H1 (cell line): ENCODE measurements around the gene DSTN. TPM values are rescaled to one million over a fixed set of nuclear protein-coding genes. Genes with fewer than 3 reads are reported as not detected.

Experiments used
- CREB1 ChIP-seq: IDR thresholded peaks from 2 replicates; pipeline ENCODE4 v1.6.1; 2012; ENCODE audit warnings: inconsistent platforms
- NANOG ChIP-seq: IDR thresholded peaks from 2 replicates; pipeline ENCODE4 v1.6.1; 2011; ENCODE audit warnings: low read length, low read depth, mild to moderate bottlenecking, inconsistent platforms; ENCODE audit not compliant: insufficient read depth, poor library complexity, severe bottlenecking
- POLR2A ChIP-seq, 2 experiments: IDR thresholded peaks; 1 replicate in 1 of 2; 2 replicates in 1 of 2; pipeline ENCODE4 v1.6.1; 2011; ENCODE audit warnings: low read depth in 2 of 2, low read length in 2 of 2, mild to moderate bottlenecking in 2 of 2; ENCODE audit errors: control extremely low read depth in 1 of 2
- POU5F1 ChIP-seq: IDR thresholded peaks from 2 replicates; pipeline ENCODE4 v1.6.1; 2011; ENCODE audit warnings: low read depth, mild to moderate bottlenecking, low read length, moderate library complexity
- SP1 ChIP-seq: IDR thresholded peaks from 2 replicates; pipeline ENCODE4 v1.6.1; 2011; ENCODE audit warnings: low read depth, low read length
- TEAD4 ChIP-seq: IDR thresholded peaks from 2 replicates; pipeline ENCODE4 v1.6.1; 2012; ENCODE audit warnings: low read depth, low read length, inconsistent platforms, mixed read lengths
- YY1 ChIP-seq: IDR thresholded peaks from 2 replicates; pipeline ENCODE4 v1.6.1; 2011; ENCODE audit warnings: low read depth, mild to moderate bottlenecking, low read length
- polyA plus RNA-seq, 7 experiments: library from polyadenylated mRNA; depleted of rRNA in 3 of 7; stranded (reverse) in 5 of 7; unstranded in 2 of 7; fragments of >200 nt in 5 of 7; fragments of 200-250 nt in 2 of 7; gene quantifications; 1 replicate in 5 of 7; 2 replicates in 1 of 7; 4 replicates in 1 of 7; pipeline versions ENCODE4 v1.2.1 to v1.2.3, GENCODE V29; 2011 to 2013; ENCODE audit warnings: missing spikeins in 2 of 7, mixed read lengths in 2 of 7
- total RNA-seq: library from RNA; stranded (reverse); fragmentation: NEBNext Ultra II Directional; extraction: Animal tissue kit (Norgen Biotek cat#: 25700); gene quantifications from 2 replicates; pipeline ENCODE4 v1.2.1, GENCODE V29; 2021
- TF ChIP-seq, protein P1 (sequence below): fragments of 300-600 bp; sonication (generic); IDR thresholded peaks from 2 replicates; pipeline ENCODE4 v1.7.1; 2012; ENCODE audit warnings: low read length, moderate library complexity, mild to moderate bottlenecking, inconsistent platforms; ENCODE audit not compliant: insufficient replicate concordance
- TF ChIP-seq, protein P2 (sequence below): IDR thresholded peaks from 2 replicates; pipeline ENCODE4 v1.6.1; 2011; ENCODE audit warnings: low read length, improper control_type of control experiment

The DSTN gene
- total and polyA plus RNA-seq, 2 of the 8 experiments (the other 6 are each of a cell fraction or from before 2014, with no cell fraction given) = 43.3 to 208 TPM

DNA sequence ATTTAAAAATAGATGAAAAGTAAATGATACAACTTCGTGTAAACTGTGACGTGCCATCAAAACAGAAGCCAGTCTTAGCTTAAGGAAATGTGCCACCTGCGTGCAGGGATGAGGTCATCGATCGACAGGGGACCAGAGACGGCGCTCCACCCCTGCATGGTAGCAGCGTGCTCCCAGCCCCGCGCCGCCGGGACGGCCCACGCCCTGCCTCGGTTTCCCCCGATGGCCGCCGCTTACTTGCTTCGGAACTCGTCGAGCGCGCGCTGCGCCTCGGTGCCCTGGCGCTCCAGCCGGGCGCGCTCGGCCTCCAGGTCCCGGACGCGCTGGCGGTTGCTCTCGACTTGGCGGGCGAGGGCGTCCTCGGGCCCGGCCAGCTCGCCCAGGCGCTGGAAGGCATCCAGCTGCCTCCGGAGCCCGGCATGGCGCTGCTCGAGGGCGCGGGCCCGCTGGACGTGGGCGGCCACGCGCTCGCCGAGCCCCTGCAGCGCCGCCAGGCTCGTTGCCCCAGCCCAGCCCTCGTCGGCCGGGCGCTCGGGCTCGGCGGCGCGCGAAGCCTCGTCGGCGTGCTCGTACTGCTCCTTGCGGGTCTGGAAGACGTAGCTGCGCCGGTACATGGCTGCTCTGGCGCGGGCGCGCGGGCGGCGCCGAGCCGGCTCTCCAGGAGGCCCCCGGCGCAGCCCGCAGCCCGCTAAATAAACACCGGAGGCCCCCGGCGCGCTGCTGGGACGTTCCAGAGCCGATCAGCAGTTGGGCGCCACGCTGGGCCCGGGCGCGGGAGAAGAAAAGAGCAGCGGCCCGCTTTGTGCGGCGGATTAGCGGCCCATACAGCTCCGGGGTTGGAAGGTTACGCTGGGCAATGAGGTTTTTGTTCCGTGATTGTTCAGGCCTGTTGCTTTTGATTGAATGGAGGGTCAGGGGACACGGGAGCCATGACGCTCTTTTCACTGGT lies 38.9 kb upstream of the DSTN start, which contains the start of gene BFSP1 (continued):
- TF ChIP-seq, protein P1, sequence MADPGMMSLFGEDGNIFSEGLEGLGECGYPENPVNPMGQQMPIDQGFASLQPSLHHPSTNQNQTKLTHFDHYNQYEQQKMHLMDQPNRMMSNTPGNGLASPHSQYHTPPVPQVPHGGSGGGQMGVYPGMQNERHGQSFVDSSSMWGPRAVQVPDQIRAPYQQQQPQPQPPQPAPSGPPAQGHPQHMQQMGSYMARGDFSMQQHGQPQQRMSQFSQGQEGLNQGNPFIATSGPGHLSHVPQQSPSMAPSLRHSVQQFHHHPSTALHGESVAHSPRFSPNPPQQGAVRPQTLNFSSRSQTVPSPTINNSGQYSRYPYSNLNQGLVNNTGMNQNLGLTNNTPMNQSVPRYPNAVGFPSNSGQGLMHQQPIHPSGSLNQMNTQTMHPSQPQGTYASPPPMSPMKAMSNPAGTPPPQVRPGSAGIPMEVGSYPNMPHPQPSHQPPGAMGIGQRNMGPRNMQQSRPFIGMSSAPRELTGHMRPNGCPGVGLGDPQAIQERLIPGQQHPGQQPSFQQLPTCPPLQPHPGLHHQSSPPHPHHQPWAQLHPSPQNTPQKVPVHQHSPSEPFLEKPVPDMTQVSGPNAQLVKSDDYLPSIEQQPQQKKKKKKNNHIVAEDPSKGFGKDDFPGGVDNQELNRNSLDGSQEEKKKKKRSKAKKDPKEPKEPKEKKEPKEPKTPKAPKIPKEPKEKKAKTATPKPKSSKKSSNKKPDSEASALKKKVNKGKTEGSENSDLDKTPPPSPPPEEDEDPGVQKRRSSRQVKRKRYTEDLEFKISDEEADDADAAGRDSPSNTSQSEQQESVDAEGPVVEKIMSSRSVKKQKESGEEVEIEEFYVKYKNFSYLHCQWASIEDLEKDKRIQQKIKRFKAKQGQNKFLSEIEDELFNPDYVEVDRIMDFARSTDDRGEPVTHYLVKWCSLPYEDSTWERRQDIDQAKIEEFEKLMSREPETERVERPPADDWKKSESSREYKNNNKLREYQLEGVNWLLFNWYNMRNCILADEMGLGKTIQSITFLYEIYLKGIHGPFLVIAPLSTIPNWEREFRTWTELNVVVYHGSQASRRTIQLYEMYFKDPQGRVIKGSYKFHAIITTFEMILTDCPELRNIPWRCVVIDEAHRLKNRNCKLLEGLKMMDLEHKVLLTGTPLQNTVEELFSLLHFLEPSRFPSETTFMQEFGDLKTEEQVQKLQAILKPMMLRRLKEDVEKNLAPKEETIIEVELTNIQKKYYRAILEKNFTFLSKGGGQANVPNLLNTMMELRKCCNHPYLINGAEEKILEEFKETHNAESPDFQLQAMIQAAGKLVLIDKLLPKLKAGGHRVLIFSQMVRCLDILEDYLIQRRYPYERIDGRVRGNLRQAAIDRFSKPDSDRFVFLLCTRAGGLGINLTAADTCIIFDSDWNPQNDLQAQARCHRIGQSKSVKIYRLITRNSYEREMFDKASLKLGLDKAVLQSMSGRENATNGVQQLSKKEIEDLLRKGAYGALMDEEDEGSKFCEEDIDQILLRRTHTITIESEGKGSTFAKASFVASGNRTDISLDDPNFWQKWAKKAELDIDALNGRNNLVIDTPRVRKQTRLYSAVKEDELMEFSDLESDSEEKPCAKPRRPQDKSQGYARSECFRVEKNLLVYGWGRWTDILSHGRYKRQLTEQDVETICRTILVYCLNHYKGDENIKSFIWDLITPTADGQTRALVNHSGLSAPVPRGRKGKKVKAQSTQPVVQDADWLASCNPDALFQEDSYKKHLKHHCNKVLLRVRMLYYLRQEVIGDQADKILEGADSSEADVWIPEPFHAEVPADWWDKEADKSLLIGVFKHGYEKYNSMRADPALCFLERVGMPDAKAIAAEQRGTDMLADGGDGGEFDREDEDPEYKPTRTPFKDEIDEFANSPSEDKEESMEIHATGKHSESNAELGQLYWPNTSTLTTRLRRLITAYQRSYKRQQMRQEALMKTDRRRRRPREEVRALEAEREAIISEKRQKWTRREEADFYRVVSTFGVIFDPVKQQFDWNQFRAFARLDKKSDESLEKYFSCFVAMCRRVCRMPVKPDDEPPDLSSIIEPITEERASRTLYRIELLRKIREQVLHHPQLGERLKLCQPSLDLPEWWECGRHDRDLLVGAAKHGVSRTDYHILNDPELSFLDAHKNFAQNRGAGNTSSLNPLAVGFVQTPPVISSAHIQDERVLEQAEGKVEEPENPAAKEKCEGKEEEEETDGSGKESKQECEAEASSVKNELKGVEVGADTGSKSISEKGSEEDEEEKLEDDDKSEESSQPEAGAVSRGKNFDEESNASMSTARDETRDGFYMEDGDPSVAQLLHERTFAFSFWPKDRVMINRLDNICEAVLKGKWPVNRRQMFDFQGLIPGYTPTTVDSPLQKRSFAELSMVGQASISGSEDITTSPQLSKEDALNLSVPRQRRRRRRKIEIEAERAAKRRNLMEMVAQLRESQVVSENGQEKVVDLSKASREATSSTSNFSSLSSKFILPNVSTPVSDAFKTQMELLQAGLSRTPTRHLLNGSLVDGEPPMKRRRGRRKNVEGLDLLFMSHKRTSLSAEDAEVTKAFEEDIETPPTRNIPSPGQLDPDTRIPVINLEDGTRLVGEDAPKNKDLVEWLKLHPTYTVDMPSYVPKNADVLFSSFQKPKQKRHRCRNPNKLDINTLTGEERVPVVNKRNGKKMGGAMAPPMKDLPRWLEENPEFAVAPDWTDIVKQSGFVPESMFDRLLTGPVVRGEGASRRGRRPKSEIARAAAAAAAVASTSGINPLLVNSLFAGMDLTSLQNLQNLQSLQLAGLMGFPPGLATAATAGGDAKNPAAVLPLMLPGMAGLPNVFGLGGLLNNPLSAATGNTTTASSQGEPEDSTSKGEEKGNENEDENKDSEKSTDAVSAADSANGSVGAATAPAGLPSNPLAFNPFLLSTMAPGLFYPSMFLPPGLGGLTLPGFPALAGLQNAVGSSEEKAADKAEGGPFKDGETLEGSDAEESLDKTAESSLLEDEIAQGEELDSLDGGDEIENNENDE = no peak
- TF ChIP-seq YY1 = peak; percentile 37
- no peak for TF ChIP-seq SP1
- no peak; the same call in 1 of the 2 replicates for TF ChIP-seq TEAD4
- TF ChIP-seq CREB1 = peak; percentile 6
- TF ChIP-seq, protein P2, sequence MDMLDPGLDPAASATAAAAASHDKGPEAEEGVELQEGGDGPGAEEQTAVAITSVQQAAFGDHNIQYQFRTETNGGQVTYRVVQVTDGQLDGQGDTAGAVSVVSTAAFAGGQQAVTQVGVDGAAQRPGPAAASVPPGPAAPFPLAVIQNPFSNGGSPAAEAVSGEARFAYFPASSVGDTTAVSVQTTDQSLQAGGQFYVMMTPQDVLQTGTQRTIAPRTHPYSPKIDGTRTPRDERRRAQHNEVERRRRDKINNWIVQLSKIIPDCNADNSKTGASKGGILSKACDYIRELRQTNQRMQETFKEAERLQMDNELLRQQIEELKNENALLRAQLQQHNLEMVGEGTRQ = no peak
- peak in 1 of 2 experiments; percentile 47; a peak in 1 of 3 replicates for TF ChIP-seq POLR2A (IDR thresholded peaks at IDR 0.05; ENCODE audit: control extremely low read depth in 1 of 2, low read depth in 2 of 2, low read length in 2 of 2)
- TF ChIP-seq POU5F1 = no peak
- TF ChIP-seq NANOG = peak; percentile 78
